Epithelial cell of proximal tubule (primary cell): ENCODE results near the gene COPRS. TPM values are rescaled to one million over a fixed set of nuclear protein-coding genes. Genes with fewer than 3 reads are reported as not detected.

ENCODE experiments used
- DNase-seq: peaks from one replicate; pipeline ENCODE4 v3.0.0-alpha.2; 2011; ENCODE audit warnings: low read depth
- H3K4me3 ChIP-seq: 2 replicates; pipeline ENCODE4 v1.5.1; 2011; ENCODE audit warnings: low read depth, mild to moderate bottlenecking, low read length
- total RNA-seq: library from RNA; depleted of rRNA; stranded (reverse); fragments of >200 nt; gene quantifications from 2 replicates; pipeline ENCODE4 v1.2.3, GENCODE V29; 2015
- TF ChIP-seq, protein P1 (sequence below): conservative IDR thresholded peaks from 2 replicates; pipeline ENCODE4 v1.5.1; 2012; ENCODE audit warnings: low read depth, mild to moderate bottlenecking, low read length

COPRS gene
- total RNA-seq, 1 donor from 2014 or later: 102 TPM

GRCh38 chr17:31888124-31888523, 29.1 kb upstream of the COPRS start:
- TF ChIP-seq, protein P1, sequence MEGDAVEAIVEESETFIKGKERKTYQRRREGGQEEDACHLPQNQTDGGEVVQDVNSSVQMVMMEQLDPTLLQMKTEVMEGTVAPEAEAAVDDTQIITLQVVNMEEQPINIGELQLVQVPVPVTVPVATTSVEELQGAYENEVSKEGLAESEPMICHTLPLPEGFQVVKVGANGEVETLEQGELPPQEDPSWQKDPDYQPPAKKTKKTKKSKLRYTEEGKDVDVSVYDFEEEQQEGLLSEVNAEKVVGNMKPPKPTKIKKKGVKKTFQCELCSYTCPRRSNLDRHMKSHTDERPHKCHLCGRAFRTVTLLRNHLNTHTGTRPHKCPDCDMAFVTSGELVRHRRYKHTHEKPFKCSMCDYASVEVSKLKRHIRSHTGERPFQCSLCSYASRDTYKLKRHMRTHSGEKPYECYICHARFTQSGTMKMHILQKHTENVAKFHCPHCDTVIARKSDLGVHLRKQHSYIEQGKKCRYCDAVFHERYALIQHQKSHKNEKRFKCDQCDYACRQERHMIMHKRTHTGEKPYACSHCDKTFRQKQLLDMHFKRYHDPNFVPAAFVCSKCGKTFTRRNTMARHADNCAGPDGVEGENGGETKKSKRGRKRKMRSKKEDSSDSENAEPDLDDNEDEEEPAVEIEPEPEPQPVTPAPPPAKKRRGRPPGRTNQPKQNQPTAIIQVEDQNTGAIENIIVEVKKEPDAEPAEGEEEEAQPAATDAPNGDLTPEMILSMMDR: no peak

DNA sequence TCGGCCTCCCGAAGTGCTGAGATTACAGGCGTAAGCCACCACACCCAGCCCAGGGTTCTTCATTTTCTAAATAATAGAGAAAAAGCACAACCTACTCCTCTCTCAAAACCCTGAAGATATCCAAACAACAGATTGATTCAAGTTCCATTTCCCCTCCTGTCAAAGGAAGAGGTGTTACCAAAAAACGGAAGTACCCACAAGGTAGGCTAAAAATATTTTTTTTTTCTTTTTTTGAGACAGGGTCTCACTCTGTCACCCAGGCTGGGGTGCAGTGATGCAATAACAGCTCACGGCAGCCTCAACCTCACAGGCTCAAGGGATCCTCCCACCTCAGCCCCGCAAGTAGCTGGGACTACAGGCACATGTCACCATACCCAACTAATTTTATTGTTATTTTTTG, 23.5 kb upstream of the COPRS start:
- TF ChIP-seq, protein P1: no peak
- no peak overlapping the region for H3K4me3 ChIP-seq
- DNase-seq: no peak

More at GRCh38 chr17:31888124-31888523, 29.1 kb upstream of the COPRS start:
- H3K4me3 ChIP-seq: no peak overlapping the region
- no peak for DNase-seq

DNA sequence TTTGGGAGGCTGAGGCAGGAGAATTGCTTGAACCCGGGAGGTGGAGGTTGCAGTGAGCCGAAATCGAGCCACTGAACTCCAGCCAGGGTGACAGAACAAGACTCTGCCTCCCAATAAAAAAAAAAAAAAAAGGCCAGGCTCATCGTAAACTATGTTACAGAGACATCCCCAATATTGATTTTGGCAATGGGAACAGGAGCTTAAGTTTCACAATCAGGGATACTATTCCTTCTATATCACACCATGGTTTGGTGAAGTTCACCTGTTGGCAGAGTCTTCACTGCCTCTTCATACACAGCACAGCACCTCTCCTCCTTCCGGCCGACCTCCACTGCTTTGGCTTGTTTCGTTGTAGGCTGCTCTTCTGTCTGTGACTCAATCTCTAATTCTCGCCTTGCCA, 21.3 kb upstream of the COPRS start:
- no peak overlapping the region for H3K4me3 ChIP-seq
- TF ChIP-seq, protein P1: no peak
- no peak for DNase-seq

GRCh38 chr17:31878703-31879073, 19.6 kb upstream of the COPRS start:
- H3K4me3 ChIP-seq: no peak overlapping the region
- TF ChIP-seq, protein P1: no peak
- DNase-seq: no peak

- DNase-seq: no peak
- TF ChIP-seq, protein P1: no peak
- no peak overlapping the region for H3K4me3 ChIP-seq
These were observed 19.1 kb upstream of the COPRS start for GRCh38 chr17:31877911-31878702.

GRCh38 chr17:31877341-31877740, 18.3 kb upstream of the COPRS start:
- no peak overlapping the region for H3K4me3 ChIP-seq
- no peak for DNase-seq
- TF ChIP-seq, protein P1: no peak

DNA sequence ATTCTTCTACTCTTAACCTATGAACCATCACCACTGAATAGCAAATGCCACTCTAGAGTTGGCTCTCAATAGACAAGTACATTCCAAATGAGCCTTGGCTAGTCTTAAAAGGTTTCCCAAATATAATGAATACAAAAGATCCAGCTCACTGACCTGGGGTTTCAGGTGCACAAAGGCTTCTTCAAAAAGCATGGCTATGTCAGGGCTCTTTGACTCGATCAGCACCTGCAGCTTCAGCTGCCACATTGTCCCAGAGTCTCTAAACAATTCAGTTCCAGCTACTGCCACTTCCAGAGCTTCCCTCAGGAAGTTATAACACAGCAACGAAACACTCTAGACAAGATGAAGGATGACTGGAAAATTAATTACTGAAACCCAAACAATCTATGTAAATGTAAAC, 16.0 kb upstream of the COPRS start:
- TF ChIP-seq, protein P1: no peak
- no peak for DNase-seq
- H3K4me3 ChIP-seq: no peak overlapping the region
